GM12873 (cell line): ENCODE data around the gene RPS25.

Experiments
- CTCF ChIP-seq: IDR thresholded peaks from 2 replicates; pipeline ENCODE4 v1.5.1; 2012; ENCODE audit warnings: low read depth, mild to moderate bottlenecking, moderate library complexity, low read length, control low read depth; ENCODE audit not compliant: insufficient read depth; ENCODE audit errors: missing control alignments

RPS25 gene

DNA sequence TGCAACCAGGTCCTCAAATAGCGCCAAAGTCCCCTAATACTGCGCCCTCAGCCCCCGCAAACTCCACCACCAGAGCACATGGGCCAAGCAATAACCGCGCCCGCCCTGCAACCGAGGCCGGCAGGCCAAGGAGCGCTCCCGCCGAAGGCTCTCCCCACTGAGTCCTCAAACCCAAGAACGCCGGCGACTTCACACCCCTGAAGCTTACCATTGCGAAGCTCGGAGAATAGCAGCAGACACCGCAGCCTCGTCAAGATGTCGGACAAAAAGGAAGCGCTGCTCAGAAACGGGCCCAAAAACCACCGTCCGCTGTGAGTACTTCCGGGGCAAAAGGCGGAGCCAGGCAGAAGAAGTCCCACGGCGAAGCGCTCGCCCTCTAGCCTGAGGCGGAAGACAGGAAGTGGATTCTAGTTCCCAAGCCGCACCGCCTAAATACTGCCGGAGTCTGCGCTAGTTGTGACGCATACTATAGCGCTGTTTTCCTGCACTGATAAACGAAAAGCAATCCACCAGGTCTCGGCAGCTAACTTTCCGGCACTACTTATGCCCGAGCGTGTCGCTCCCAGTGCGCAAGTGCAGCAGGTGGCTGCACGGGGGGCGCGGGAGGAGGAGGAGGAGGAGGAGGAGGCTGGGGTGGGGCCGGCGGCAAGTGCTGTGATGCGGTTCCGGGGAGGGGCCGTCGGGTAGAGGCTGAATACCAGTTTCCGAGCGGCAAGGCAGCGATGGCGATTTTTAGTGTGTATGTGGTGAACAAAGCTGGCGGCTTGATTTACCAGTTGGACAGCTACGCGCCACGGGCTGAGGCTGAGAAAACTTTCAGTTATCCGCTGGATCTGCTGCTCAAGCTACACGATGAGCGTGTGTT, at the start of gene RPS25, which contains the start of gene TRAPPC4:
Gene RPS25, minus strand, starts transcription at position 270 of the 865 bp plus-strand sequence. Its CDS starts 59 bp downstream, at position 211.
Gene TRAPPC4, plus strand, starts transcription at position 693 of the 865 bp plus-strand sequence. Its CDS starts 30 bp downstream, at position 723.
- TF ChIP-seq CTCF, result no peak

GRCh38 chr11:119067371-119068222, 49.5 kb upstream of the RPS25 start, which contains the start of gene VPS11:
TSS of gene VPS11 (plus strand) at chr11:119067818. CDS start at chr11:119067824, 6 bp downstream.
- no peak for TF ChIP-seq CTCF

DNA sequence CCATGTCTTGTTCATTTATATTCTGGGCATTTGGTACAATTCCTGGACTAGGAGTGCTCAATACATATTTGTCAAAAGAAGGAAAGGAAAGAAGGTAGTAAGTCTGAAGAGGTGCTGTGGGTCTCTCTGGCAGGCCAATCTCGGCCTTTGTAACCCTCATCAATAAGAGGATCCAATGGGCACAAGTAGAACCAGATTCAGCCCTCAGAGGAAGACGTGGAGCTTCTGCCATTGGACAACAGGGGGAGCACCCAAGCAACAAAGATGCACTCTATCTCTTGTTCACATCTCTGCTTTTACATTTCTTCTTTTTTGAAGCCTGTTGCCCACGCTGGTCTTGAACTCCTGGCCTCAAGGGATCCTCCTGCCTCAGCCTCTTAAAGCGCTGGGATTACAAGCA, 47.2 kb upstream of the RPS25 start:
- peak; percentile 78 for TF ChIP-seq CTCF

- no peak for TF ChIP-seq CTCF
These were observed 44.6 kb upstream of the RPS25 start for GRCh38 chr11:119062779-119063178.

GRCh38 chr11:119061256-119061655, 43.1 kb upstream of the RPS25 start:
- TF ChIP-seq CTCF, result no peak

GRCh38 chr11:119057000-119057769, 39.0 kb upstream of the RPS25 start, which contains the start of gene HYOU1:
TSS of gene HYOU1 (minus strand) at chr11:119057205. CDS start at chr11:119056160, 1,045 bp downstream.
- peak; percentile 26 for TF ChIP-seq CTCF
